CD4-positive, alpha-beta T cell (primary cell): ENCODE measurements around the gene ADAMTS5. TPM values are rescaled to one million over a fixed set of nuclear protein-coding genes. Genes with fewer than 3 reads are reported as not detected.

Experiments
- ATAC-seq: fragments of 200-7000 bp; cut with Tn5 transposase; one replicate; pipeline ENCODE4 v1.10.0; 2022; ENCODE audit warnings: mild to moderate bottlenecking; ENCODE audit not compliant: poor library complexity
- CTCF ChIA-PET: fragments of 350-600 bp; sonication (Branson Sonifier 250); formaldehyde crosslinking; loops from one replicate; lab custom pipeline; 2021; ENCODE audit warnings: antibody characterized with exemption, inconsistent platforms; lab: Charles Lee
- POLR2A ChIA-PET: fragments of 350-600 bp; sonication (Branson Sonifier 250); formaldehyde crosslinking; loops from one replicate; lab custom pipeline; 2021; ENCODE audit warnings: antibody characterized with exemption, inconsistent platforms; lab: Charles Lee
- DNase-seq, 14 experiments: peaks; one replicate each; pipeline ENCODE4 v3.0.0-alpha.2; 2013 to 2020; ENCODE audit warnings: mixed read lengths in 2 of 14
- H3K27ac ChIP-seq, 2 donors: one replicate each; pipeline versions ENCODE4 v1.5.1 to v1.7.0; 2013; ENCODE audit warnings: low read length in 2 of 2, low read depth in 1 of 2, mild to moderate bottlenecking in 1 of 2
- H3K27me3 ChIP-seq, 2 experiments: 1 replicate in 1 of 2; 2 replicates in 1 of 2; pipeline versions ENCODE4 v1.6.1 to v1.7.0; 2013; ENCODE audit warnings: low read length in 2 of 2, control low read depth in 1 of 2, mild to moderate bottlenecking in 1 of 2, moderate library complexity in 1 of 2; ENCODE audit not compliant: insufficient read depth in 2 of 2, control insufficient read depth in 1 of 2
- H3K36me3 ChIP-seq: one replicate; pipeline ENCODE4 v1.6.1; 2013; ENCODE audit warnings: low read length, control low read depth; ENCODE audit not compliant: insufficient read depth
- H3K4me1 ChIP-seq: one replicate; pipeline ENCODE4 v1.6.1; 2013; ENCODE audit warnings: low read length, control low read depth; ENCODE audit not compliant: insufficient read depth
- H3K4me3 ChIP-seq: one replicate; pipeline ENCODE4 v1.5.1; 2013; ENCODE audit warnings: mild to moderate bottlenecking, low read length, moderate library complexity
- H3K9me3 ChIP-seq, 2 experiments: 1 replicate in 1 of 2; 2 replicates in 1 of 2; pipeline versions ENCODE4 v1.6.1 to v1.7.0; 2013; ENCODE audit warnings: low read length in 2 of 2, mild to moderate bottlenecking in 2 of 2, control low read depth in 1 of 2, moderate library complexity in 1 of 2; ENCODE audit not compliant: control insufficient read depth in 1 of 2, insufficient read depth in 1 of 2
- H3K27ac Mint-ChIP-seq: one replicate; pipeline ENCODE4 v1.8.0; 2020; ENCODE audit warnings: mixed read lengths
- H3K27me3 Mint-ChIP-seq: one replicate; pipeline ENCODE4 v1.8.0; 2021; ENCODE audit warnings: mixed read lengths
- H3K36me3 Mint-ChIP-seq: one replicate; pipeline ENCODE4 v1.8.0; 2021; ENCODE audit warnings: low read depth, mixed read lengths
- H3K4me1 Mint-ChIP-seq: one replicate; pipeline ENCODE4 v1.8.0; 2021; ENCODE audit warnings: low read depth, mixed read lengths
- H3K4me3 Mint-ChIP-seq: one replicate; pipeline ENCODE4 v1.8.0; 2020; ENCODE audit warnings: mild to moderate bottlenecking, mixed read lengths
- H3K9me3 Mint-ChIP-seq: one replicate; pipeline ENCODE4 v1.8.0; 2020; ENCODE audit warnings: mixed read lengths
- intact Hi-C, 2 experiments: fragments of 100-400 bp; cut with DNase I in 1 of 2; cut with micrococcal nuclease in 1 of 2; formaldehyde crosslinking; loops; one replicate each; pipeline versions ENCODE4 v1.15.1 to v1.9.0; 2023 to 2025; cut with DNase I, micrococcal nuclease
- total RNA-seq, 174 experiments: library from RNA in 2 of 174; stranded (reverse) in 2 of 174; gene quantifications; one replicate each; pipeline ENCODE4 v1.2.3 and lab custom pipeline; 2021 to 2026
- TF ChIP-seq, protein P1 (sequence below): fragments of 200-600 bp; IDR thresholded peaks from one replicate; pipeline ENCODE4 v1.8.0; 2022; ENCODE audit warnings: antibody characterized with exemption, mild to moderate bottlenecking

The ADAMTS5 gene
- total RNA-seq, 2 experiments from 2014 or later = not detected

DNA sequence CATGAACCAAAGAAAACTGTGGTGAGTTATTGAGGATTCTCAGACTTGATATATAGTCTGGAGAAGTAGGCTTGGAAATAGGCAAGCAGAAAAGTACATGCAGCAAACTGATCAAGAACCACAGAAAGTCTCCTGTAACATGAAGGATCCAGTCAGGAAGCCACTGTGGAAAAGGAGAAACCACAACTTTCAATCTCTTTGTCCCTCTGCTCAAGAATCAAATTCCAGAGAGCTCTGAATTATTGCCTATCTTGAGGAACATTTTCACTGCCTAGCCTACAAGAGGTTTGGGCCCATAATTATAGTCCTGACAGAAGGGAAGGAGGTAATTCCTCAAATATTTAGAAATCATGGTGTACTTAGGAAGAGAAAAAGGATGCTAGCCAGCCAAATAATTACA lies 78.6 kb downstream of the ADAMTS5 start:
- TF ChIP-seq, protein P1, sequence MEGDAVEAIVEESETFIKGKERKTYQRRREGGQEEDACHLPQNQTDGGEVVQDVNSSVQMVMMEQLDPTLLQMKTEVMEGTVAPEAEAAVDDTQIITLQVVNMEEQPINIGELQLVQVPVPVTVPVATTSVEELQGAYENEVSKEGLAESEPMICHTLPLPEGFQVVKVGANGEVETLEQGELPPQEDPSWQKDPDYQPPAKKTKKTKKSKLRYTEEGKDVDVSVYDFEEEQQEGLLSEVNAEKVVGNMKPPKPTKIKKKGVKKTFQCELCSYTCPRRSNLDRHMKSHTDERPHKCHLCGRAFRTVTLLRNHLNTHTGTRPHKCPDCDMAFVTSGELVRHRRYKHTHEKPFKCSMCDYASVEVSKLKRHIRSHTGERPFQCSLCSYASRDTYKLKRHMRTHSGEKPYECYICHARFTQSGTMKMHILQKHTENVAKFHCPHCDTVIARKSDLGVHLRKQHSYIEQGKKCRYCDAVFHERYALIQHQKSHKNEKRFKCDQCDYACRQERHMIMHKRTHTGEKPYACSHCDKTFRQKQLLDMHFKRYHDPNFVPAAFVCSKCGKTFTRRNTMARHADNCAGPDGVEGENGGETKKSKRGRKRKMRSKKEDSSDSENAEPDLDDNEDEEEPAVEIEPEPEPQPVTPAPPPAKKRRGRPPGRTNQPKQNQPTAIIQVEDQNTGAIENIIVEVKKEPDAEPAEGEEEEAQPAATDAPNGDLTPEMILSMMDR = no peak
- no peaks in the 10 kb centered on the region for H3K36me3 ChIP-seq
- ATAC-seq = no peak
- ChIA-PET CTCF (no interaction called here), POLR2A (no interaction called here)
- no peak overlapping the region for H3K4me3 ChIP-seq
- no peaks in the 10 kb centered on the region for H3K36me3 Mint-ChIP-seq
- intact Hi-C loops = no loop called here
- H3K27me3 ChIP-seq = no peaks in the 10 kb centered on the region
- no peaks in the 10 kb centered on the region for H3K9me3 ChIP-seq
- H3K27ac Mint-ChIP-seq = no peak overlapping the region
- H3K27ac ChIP-seq = no peak overlapping the region
- H3K4me1 ChIP-seq = no peaks in the 10 kb centered on the region
- H3K4me3 Mint-ChIP-seq = no peak overlapping the region
- H3K27me3 Mint-ChIP-seq = peaks cover 4% of the 10 kb centered on the region
- no peaks in the 10 kb centered on the region for H3K4me1 Mint-ChIP-seq
- H3K9me3 Mint-ChIP-seq = no peaks in the 10 kb centered on the region
- no peak for DNase-seq

DNA sequence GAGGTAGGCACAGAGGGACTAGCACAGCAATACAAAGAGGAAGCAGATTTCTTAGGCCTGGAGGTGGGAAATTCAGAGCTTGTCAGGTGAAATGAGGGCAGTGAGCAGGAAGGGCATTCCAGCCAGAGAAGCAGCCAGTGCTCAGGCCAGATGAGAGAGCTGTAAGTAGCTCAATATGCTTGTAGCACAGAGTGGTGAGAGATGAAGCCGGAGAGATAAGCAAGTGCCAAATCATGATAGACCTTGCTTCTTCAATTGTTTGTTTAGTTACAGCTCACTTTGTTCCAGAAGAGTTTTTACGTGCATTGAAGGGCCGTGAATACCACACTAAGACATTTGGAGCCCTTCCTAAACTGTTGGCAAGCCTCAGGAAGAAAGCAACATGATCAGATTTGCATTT lies 79.6 kb downstream of the ADAMTS5 start:
- H3K36me3 Mint-ChIP-seq = no peaks in the 10 kb centered on the region
- H3K4me3 ChIP-seq = no peak overlapping the region
- ATAC-seq = no peak
- no peak overlapping the region for H3K4me3 Mint-ChIP-seq
- H3K27me3 Mint-ChIP-seq = peaks cover 4% of the 10 kb centered on the region
- no peak overlapping the region for H3K27ac ChIP-seq
- no peaks in the 10 kb centered on the region for H3K4me1 ChIP-seq
- no peaks in the 10 kb centered on the region for H3K27me3 ChIP-seq
- TF ChIP-seq, protein P1 = no peak
- ChIA-PET POLR2A (no interaction called here), CTCF (no interaction called here)
- no peaks in the 10 kb centered on the region for H3K4me1 Mint-ChIP-seq
- H3K27ac Mint-ChIP-seq = no peak overlapping the region
- H3K9me3 Mint-ChIP-seq = no peaks in the 10 kb centered on the region
- no peaks in the 10 kb centered on the region for H3K36me3 ChIP-seq
- DNase-seq = no peak
- H3K9me3 ChIP-seq = no peaks in the 10 kb centered on the region
- intact Hi-C loops = no loop called here

- POLR2A ChIA-PET = no interaction called here
- TF ChIP-seq, protein P1 = no peak
- no peak for DNase-seq
Observed at GRCh38 chr21:26884436-26884835, 82.5 kb downstream of the ADAMTS5 start.

More at GRCh38 chr21:26884436-26884835, 82.5 kb downstream of the ADAMTS5 start:
- no peak overlapping the region for H3K4me3 Mint-ChIP-seq
- H3K4me1 Mint-ChIP-seq = no peaks in the 10 kb centered on the region
- no peaks in the 10 kb centered on the region for H3K9me3 Mint-ChIP-seq
- no peaks in the 10 kb centered on the region for H3K36me3 Mint-ChIP-seq
- H3K27me3 Mint-ChIP-seq = peaks cover 12% of the 10 kb centered on the region
- no peak overlapping the region for H3K27ac ChIP-seq
- no peak overlapping the region for H3K4me3 ChIP-seq
- H3K27me3 ChIP-seq = no peaks in the 10 kb centered on the region
- CTCF ChIA-PET = no interaction called here
- ATAC-seq = no peak
- no peaks in the 10 kb centered on the region for H3K4me1 ChIP-seq
- intact Hi-C loops = no loop called here
- H3K36me3 ChIP-seq = no peaks in the 10 kb centered on the region
- H3K9me3 ChIP-seq = no peaks in the 10 kb centered on the region
- no peak overlapping the region for H3K27ac Mint-ChIP-seq
